ENCODE results near the gene RNF212.

Gene RNF212

GRCh38 chr4:1137063-1137776, 23.9 kb upstream of the RNF212 start:
- H3K4me1 ChIP-seq (ENCODE audit: insufficient read depth, low read length, poor library complexity, severe bottlenecking): peaks cover 3% of the 10 kb centered on the region
- no peaks in the 10 kb centered on the region for H4K20me1 ChIP-seq (ENCODE audit: insufficient read depth, low read length, poor library complexity, severe bottlenecking)
- H3K27me3 ChIP-seq (ENCODE audit: insufficient read depth, low read length, poor library complexity, severe bottlenecking): no peaks in the 10 kb centered on the region
- TF ChIP-seq CTCF (conservative IDR thresholded peaks at IDR 0.05; ENCODE audit: low read length) (no peak), EZH2phosphoT487 (IDR thresholded peaks at IDR 0.05; ENCODE audit: borderline replicate concordance) (no peak)
- peak overlapping the region; percentile 34 for H3K4me3 ChIP-seq (ENCODE audit: low read length, poor library complexity, severe bottlenecking)
- no peaks in the 10 kb centered on the region for H3K9me2 ChIP-seq (replicated peaks; ENCODE audit: low read depth, low read length)
- peak overlapping the region; percentile 78 for H2AFZ ChIP-seq (ENCODE audit: low read length)
- H3K4me2 ChIP-seq (ENCODE audit: low read depth, low read length, poor library complexity, severe bottlenecking): peak overlapping the region; percentile 49
- no peaks in the 10 kb centered on the region for H3K9me3 ChIP-seq (ENCODE audit: insufficient read depth, low read depth, low read length)
- no peak overlapping the region for H3K9ac ChIP-seq (ENCODE audit: low read depth, low read length, poor library complexity, severe bottlenecking)
- H3F3A ChIP-seq (ENCODE audit: low read depth): no peaks in the 10 kb centered on the region
- H3K36me3 ChIP-seq (ENCODE audit: insufficient read depth, low read length): no peaks in the 10 kb centered on the region
- no peaks in the 10 kb centered on the region for H3K79me2 ChIP-seq (ENCODE audit: insufficient read depth, low read length)

GRCh38 chr4:1136048-1136447, 22.7 kb upstream of the RNF212 start:
- Histone ChIP-seq H4K20me1 (ENCODE audit: insufficient read depth, low read length, poor library complexity, severe bottlenecking) (no peaks in the 10 kb centered on the region), H3K4me2 (ENCODE audit: low read depth, low read length, poor library complexity, severe bottlenecking) (no peak overlapping the region), H3K36me3 (ENCODE audit: insufficient read depth, low read length) (no peaks in the 10 kb centered on the region)

GRCh38 chr4:1133033-1133432, 19.7 kb upstream of the RNF212 start:
- H3K27me3 ChIP-seq (ENCODE audit: insufficient read depth, low read length, poor library complexity, severe bottlenecking): no peaks in the 10 kb centered on the region
- no peak for TF ChIP-seq CTCF (conservative IDR thresholded peaks at IDR 0.05; ENCODE audit: low read length)
- no peaks in the 10 kb centered on the region for H3K36me3 ChIP-seq (ENCODE audit: insufficient read depth, low read length)
- no peaks in the 10 kb centered on the region for H3K79me2 ChIP-seq (ENCODE audit: insufficient read depth, low read length)
- H3K9ac ChIP-seq (ENCODE audit: low read depth, low read length, poor library complexity, severe bottlenecking): no peak overlapping the region
- no peak overlapping the region for H3K4me3 ChIP-seq (ENCODE audit: low read length, poor library complexity, severe bottlenecking)
- no peak overlapping the region for H3K4me2 ChIP-seq (ENCODE audit: low read depth, low read length, poor library complexity, severe bottlenecking)
- H3K4me1 ChIP-seq (ENCODE audit: insufficient read depth, low read length, poor library complexity, severe bottlenecking): peaks cover 3% of the 10 kb centered on the region
- no peaks in the 10 kb centered on the region for H4K20me1 ChIP-seq (ENCODE audit: insufficient read depth, low read length, poor library complexity, severe bottlenecking)
- no peak overlapping the region for H2AFZ ChIP-seq (ENCODE audit: low read length)
- no peaks in the 10 kb centered on the region for H3K9me2 ChIP-seq (replicated peaks; ENCODE audit: low read depth, low read length)
- no peaks in the 10 kb centered on the region for H3K9me3 ChIP-seq (ENCODE audit: insufficient read depth, low read depth, low read length)
- H3F3A ChIP-seq (ENCODE audit: low read depth): no peaks in the 10 kb centered on the region

More at GRCh38 chr4:1136048-1136447, 22.7 kb upstream of the RNF212 start:
- Histone ChIP-seq H3F3A (ENCODE audit: low read depth) (no peaks in the 10 kb centered on the region), H2AFZ (ENCODE audit: low read length) (no peak overlapping the region), H3K9ac (ENCODE audit: low read depth, low read length, poor library complexity, severe bottlenecking) (no peak overlapping the region), H3K79me2 (ENCODE audit: insufficient read depth, low read length) (no peaks in the 10 kb centered on the region), H3K4me1 (ENCODE audit: insufficient read depth, low read length, poor library complexity, severe bottlenecking) (peaks cover 3% of the 10 kb centered on the region), H3K4me3 (ENCODE audit: low read length, poor library complexity, severe bottlenecking) (no peak overlapping the region), H3K9me2 (replicated peaks; ENCODE audit: low read depth, low read length) (no peaks in the 10 kb centered on the region), H3K27me3 (ENCODE audit: insufficient read depth, low read length, poor library complexity, severe bottlenecking) (no peaks in the 10 kb centered on the region), H3K9me3 (ENCODE audit: insufficient read depth, low read depth, low read length) (no peaks in the 10 kb centered on the region)
- no peak for TF ChIP-seq CTCF (conservative IDR thresholded peaks at IDR 0.05; ENCODE audit: low read length)
- TF ChIP-seq EZH2phosphoT487 (IDR thresholded peaks at IDR 0.05; ENCODE audit: borderline replicate concordance): no peak
